HG03039 (cell line): ENCODE measurements around the gene LHX2.

Source experiments
- ATAC-seq: cut with Tn5 transposase; IDR thresholded peaks from one replicate; pipeline ENCODE4 v1.9.1; 2021; ENCODE audit warnings: mild to moderate bottlenecking, moderate library complexity; ENCODE audit not compliant: unreplicated experiment

Gene LHX2

DNA sequence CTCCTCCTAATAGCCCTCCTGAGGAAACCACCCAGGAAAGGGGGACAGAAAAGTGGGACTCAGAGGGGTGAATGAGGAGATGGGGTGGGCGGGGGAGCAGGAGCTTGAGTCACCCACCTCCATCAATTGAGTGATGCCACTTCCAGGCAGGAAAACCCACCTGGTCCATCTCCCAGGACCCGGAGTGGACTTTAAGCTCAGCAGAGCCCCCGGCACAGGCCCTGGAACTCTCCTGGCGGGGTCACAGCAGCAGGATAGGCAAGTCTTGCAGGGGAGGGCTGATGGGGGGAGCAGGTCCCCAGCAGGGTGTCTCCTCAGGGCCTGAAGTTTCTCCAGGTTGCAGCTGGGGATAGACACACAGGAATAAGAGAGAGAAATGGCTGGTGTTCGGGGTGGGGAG, 40.8 kb downstream of the LHX2 start:
- no peak for ATAC-seq

DNA sequence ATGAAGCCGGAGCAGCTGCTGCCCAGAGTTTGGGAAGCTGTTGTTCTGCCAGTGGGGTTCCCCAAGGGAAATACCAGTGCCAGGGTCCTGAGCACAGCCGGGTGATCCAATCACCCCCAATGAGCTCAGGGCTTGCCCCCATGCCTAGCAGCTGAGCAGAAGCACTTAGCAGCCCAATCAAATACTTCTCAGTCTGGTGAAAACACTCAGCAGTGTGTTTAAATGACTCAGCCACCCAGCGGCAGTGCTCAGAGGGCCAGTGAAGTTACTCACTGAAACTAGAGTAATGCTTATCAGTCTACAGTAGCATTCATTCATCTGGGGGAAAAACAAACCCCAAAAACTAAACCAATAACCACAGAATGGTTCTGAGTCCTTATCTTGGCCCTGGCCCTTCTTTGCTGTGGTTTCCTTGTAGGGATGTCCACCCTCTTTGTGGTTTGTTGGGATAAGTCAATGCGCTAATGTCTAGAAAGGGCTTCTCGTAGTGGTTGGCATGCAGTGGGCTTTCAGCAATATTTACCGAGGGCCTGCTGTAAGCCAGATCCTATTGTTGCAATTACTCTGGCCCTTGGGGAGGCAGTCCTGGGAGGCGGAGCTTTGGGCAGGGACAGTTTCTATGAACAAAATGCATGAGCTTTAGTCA, 43.1 kb downstream of the LHX2 start:
- ATAC-seq: peak; percentile 94

DNA sequence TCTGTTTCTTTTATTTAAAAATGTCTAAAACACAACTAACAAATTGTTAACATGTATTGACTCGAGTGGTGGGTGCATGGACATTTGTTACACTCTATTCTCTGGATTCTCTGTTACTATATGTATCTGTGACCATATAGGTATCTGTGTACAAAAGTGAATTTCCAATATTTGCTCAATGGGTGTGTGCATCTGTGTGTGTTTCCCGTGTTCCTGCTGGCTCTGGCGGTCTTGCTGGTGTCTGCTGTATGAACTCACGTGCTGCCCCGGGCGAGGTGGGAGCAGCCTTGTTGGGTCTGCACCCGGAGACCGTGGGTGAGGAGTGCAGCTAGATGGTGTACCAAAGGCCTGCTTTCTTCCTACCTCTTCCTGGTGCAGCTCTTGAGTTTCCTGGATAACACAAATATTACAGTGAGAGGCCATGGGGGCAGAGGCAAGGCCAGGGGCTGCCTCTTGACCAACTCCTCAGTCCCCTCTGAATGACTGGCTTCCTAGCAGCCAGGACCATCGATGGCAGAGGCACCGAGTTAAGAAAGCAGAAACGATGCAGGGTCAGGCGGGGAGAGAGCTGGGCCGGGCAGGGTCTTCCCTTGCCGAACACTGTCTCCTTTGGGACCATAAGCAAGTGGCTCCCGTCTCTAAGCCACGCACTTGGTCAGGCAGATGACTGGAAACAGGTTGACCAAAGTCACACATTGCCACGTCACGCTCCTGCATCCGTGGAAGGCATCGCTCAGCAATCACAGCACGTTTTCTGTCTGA, 49.5 kb downstream of the LHX2 start:
- no peak for ATAC-seq

DNA sequence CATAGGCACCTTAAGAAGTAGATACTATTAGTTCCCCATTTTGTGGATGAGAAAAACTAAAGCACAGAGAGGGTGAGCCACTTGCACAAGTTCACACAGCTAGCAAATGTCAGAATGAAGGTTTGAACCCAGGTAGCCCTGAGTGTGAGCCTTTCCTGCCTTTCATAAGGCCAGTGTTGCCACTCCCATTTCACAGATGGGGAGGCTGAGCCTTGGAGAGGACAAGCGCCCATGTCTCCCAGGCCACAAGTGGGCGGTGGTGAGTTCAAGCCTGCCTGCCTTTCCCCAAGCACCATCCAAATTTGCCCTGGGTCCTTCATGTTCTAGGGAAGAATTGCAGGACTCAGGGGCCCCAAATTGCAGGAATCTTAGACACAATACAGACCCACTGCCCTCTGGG, 50.6 kb downstream of the LHX2 start:
- no peak for ATAC-seq

DNA sequence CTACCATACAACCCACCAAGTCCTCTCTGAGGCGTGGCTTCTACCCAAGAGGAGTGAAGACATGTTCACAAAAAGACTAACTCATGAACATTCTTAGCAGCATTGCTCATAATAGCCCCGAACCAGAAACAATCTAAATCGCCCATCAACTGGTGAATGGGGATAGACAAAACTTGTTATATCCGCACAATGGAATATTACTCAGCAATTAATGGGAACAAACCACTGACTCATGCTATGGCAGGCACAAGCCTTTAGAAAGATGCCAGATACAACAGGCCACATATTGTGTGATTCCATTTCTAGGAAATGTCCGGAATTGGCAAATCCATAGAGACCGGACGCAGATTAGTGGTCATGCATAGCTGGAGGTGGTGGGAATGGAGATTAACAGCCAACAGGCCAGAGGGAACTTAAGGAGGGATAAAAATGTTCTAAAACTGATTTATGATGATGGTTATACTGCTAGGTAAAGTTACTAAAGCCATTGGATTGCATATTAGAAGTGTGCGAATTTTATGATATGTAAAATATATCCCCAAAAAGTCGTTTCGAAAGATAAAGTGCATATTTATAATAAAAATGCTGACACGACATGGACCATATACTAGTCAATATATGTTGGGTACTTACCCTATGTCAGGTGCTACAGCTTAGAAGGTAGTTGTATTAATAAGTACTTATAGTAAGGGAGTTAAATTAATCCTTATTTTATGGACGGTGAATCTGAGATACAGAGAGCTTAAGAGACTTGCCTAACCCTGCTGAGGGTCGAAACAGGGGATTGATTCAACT, 55.4 kb downstream of the LHX2 start:
- no peak for ATAC-seq

DNA sequence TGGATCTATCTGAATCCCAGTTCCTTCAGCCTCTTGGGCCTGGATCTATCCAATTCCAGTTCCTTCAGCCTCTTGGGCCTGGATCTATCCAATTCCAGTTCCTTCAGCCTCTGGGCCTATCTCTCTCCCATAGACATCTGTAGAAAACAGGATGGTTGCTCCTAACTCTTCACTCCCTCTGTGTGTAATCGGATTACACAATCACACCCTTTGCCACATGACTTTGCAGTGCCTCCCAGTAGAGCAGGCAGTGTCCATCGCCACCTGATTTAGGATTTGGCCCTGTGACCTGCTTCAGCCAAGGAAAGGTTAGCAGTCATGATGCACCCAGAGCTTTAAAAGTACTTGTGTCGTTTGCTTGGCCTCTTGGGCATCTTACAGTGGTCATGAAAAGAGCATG, 56.7 kb downstream of the LHX2 start:
- ATAC-seq: no peak

DNA sequence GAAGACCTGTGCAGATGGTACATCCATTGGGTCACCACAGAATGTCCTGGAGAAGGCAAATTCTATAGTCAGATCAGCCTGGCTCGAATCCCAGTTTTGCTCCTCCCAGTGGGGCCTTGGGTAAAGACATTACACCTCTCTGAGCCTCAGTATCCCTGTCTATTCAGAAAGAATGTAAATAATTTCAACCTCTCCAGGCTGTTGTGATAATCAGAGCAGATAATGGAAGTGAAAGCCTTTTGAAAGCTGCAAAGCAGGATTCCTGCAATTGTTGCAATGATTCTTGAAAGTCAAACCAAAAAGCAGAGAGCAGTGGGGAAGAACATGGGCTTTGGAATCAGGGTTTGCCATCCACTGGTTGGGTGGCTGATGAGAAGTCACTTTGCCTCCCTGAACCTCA, 63.2 kb downstream of the LHX2 start:
- no peak for ATAC-seq

DNA sequence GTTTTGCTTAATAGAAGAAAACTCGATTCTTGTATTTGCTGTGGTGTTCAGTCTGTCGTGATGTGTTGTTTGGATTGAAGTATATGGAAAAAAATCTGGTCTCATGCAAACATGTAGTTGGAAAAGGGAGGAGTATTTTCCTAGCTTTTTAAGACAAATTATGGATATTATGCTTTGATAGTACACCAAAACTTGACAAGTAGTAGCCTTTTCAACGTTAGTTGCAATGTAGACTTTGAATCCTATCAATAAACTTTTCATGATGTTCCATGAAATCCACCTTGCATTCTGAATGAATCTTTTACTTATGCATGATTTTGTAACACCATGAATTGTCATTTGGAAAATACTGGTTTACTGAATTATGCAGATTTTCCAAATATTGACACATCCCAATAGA, 64.2 kb downstream of the LHX2 start:
- ATAC-seq: no peak

DNA sequence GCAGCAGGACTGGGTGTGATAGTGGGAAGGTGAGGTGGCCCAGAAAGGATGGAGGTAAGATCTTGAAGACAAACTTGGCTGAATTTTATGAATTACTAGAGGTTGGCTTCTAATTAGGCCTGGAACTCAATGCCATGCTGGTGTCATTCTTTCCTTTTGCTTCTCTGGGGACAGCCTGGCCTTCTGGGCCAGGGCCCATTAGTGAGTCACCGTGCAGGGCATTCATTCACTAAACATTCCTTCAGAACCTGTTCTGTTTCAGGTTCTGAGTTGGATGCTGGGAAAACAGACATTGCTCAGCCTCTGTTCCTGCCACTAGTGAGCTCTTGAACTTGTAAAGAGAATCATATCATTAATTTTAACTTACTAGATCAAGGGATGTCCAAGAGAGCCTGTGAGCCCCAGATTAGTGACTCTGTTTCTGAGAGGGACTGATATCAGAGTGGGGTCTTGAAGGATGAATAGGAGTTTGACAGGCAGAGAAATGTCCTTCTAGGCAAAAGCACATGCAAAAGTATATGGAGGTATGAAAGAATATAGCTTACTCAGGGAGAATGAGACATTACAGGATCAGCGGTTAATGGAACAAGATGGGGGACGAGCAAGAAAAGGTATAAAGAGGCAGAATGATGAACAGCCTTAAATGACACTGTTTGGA, 66.5 kb downstream of the LHX2 start:
- no peak for ATAC-seq

DNA sequence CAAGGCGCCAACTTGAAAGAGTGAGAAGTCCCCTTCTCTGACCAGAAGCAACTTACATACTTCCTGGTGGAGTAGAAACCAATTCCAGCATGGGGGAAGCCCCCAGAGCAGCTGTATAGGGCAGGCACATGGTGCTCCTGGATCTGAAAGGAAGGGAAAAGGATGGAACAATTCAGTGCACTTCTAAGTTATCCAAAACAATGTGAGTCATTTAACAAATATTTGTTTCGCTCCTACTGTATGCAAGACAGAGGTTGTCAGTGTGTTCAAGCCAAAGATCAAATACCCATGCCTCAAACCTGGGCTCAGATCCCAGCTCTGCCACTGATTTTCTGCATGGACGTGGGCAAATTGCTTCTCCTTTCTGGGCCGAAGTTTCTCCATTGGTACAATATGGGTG, 67.1 kb downstream of the LHX2 start:
- ATAC-seq: no peak

DNA sequence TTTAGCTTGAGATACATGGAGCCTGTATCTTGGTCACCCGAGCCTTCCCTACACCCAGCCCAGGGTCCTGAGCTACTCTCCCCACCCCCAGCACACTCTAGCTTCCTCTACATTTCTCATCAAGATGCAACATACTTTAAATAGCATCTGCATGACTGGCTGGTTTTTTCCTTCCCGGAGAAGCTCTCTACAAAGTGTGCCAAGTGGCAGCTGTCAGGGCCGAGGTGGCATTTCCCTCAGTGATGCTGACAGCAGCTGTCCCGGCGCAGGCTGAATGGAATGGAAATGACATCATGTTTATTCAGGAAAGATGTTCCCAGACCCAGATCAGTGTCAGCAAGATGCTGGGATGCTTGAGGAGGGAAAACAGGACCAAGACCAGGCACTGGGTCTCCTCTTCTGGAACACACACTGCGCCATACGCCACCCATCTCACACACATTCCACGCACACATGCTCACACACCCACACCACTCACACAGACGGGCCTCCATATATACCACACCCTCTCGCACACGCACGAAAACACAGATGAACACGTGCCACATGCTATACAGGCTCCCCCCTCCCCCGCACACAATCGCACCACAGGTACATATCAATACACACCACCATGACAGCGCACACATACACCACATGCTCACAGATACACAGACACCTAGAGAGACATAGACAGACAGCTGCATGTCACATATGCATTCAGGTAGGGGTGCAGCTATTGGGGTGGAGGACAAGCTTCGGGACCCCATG, 67.8 kb downstream of the LHX2 start:
- no peak for ATAC-seq

DNA sequence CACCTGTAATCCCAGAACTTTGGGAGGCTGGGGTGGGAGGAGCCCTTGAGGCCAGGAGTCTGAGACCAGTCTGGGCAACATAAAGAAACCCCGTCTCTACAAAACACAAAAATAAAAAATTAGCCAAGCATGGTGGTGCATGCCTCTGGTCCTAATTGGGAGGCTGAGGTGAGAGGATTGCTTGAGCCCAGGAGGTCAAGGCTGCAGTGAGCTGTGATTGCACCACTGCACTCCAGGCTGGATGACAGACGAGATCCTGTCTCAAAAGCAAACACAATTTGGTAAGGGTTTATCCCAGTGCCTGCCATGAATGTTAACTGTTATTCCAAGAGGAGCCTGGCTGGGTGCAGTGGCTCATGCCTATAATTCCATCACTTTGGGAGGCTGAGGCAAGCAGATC, 71.1 kb downstream of the LHX2 start:
- no peak for ATAC-seq
